ENCODE results near the gene CBLB.

Gene CBLB

GRCh38 chr3:105851582-105851981 lies 17.2 kb downstream of the CBLB start:
- Histone ChIP-seq H3K36me3 (ENCODE audit: low read depth) (peaks cover 27% of the 10 kb centered on the region), H3K27me3 (ENCODE audit: insufficient read depth, poor library complexity, severe bottlenecking) (no peaks in the 10 kb centered on the region), H3K9me3 (ENCODE audit: severe bottlenecking) (no peaks in the 10 kb centered on the region), H3K27ac (ENCODE audit: poor library complexity, severe bottlenecking) (no peak overlapping the region), H3K4me1 (ENCODE audit: insufficient read depth, poor library complexity, severe bottlenecking) (peaks cover 4% of the 10 kb centered on the region), H3K4me3 (ENCODE audit: severe bottlenecking) (no peak overlapping the region)
- TF ChIP-seq, protein P1, sequence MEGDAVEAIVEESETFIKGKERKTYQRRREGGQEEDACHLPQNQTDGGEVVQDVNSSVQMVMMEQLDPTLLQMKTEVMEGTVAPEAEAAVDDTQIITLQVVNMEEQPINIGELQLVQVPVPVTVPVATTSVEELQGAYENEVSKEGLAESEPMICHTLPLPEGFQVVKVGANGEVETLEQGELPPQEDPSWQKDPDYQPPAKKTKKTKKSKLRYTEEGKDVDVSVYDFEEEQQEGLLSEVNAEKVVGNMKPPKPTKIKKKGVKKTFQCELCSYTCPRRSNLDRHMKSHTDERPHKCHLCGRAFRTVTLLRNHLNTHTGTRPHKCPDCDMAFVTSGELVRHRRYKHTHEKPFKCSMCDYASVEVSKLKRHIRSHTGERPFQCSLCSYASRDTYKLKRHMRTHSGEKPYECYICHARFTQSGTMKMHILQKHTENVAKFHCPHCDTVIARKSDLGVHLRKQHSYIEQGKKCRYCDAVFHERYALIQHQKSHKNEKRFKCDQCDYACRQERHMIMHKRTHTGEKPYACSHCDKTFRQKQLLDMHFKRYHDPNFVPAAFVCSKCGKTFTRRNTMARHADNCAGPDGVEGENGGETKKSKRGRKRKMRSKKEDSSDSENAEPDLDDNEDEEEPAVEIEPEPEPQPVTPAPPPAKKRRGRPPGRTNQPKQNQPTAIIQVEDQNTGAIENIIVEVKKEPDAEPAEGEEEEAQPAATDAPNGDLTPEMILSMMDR (IDR thresholded peaks at IDR 0.05; ENCODE audit: poor library complexity, severe bottlenecking) = no peak
- ATAC-seq (ENCODE audit: low read depth) (no peak), DNase-seq (ENCODE audit: low spot score) (no peak)

DNA sequence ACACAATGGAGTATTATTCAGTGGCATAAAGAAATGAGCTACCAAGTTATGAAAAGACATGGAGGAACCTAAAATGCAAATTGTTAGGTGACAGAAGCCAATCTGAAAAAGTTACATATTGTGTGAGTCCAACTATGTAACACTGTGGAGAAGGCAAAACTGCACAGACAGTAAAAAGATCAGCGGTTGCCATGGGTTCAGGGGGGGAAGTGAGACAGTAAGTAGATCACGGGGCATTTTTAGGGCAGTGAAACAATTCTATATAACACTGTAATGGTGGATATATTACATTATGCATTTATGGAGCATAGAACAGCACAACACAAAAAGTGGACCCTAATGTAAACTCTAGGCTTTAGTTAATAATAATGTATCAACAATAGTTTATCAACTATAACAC lies 17.6 kb downstream of the CBLB start:
- no peak for ATAC-seq (ENCODE audit: low read depth)
- TF ChIP-seq, protein P1 (IDR thresholded peaks at IDR 0.05; ENCODE audit: poor library complexity, severe bottlenecking) = no peak
- peaks cover 27% of the 10 kb centered on the region for H3K36me3 ChIP-seq (ENCODE audit: low read depth)
- H3K9me3 ChIP-seq (ENCODE audit: severe bottlenecking) = no peaks in the 10 kb centered on the region
- no peak overlapping the region for H3K27ac ChIP-seq (ENCODE audit: poor library complexity, severe bottlenecking)
- no peak overlapping the region for H3K4me3 ChIP-seq (ENCODE audit: severe bottlenecking)
- no peak for DNase-seq (ENCODE audit: low spot score)
- H3K4me1 ChIP-seq (ENCODE audit: insufficient read depth, poor library complexity, severe bottlenecking) = peaks cover 6% of the 10 kb centered on the region
- H3K27me3 ChIP-seq (ENCODE audit: insufficient read depth, poor library complexity, severe bottlenecking) = no peaks in the 10 kb centered on the region

DNA sequence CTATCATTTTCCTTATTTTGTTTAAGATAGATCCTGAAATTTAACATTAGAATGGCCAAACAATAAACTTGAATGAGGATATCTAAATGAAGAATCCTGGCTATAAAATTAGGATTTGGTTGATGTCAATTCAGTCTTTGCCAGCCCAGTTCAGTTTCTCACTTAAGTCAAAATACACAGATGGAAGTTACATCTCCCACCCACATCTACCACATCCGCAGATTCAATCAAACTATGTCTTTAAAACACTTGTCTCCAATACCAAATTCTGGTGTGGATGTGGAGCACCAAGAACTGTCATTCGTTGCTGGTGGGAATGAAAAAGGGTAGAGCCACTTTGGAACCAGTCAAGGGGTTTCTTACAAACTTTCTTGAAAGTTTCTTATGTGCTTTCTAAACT lies 18.2 kb downstream of the CBLB start:
- H3K4me3 ChIP-seq (ENCODE audit: severe bottlenecking) = no peak overlapping the region
- H3K9me3 ChIP-seq (ENCODE audit: severe bottlenecking) = no peaks in the 10 kb centered on the region
- H3K4me1 ChIP-seq (ENCODE audit: insufficient read depth, poor library complexity, severe bottlenecking) = peaks cover 6% of the 10 kb centered on the region
- no peaks in the 10 kb centered on the region for H3K27me3 ChIP-seq (ENCODE audit: insufficient read depth, poor library complexity, severe bottlenecking)
- peaks cover 27% of the 10 kb centered on the region for H3K36me3 ChIP-seq (ENCODE audit: low read depth)
- H3K27ac ChIP-seq (ENCODE audit: poor library complexity, severe bottlenecking) = no peak overlapping the region
- TF ChIP-seq, protein P1 (IDR thresholded peaks at IDR 0.05; ENCODE audit: poor library complexity, severe bottlenecking) = no peak
- no peak for DNase-seq (ENCODE audit: low spot score)
- no peak for ATAC-seq (ENCODE audit: low read depth)

DNA sequence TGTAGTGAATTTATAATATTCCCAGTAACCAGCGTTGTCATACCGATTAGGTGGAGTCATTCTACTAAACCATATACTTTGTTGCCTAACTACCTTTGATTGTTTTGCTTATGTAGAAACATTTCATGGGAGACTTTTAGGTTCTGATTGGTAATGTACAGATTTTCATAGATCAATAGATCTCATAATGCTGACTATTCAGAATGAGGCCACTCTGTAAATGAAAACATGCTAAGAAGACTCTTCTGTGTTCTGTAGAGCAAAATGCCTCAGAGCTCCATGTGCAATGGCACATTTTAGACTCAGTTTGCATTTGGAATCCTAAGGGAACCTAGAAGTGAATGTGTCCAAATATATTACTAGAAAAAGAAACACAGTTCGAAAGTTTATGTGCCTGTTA lies 20.0 kb downstream of the CBLB start:
- TF ChIP-seq, protein P1 (IDR thresholded peaks at IDR 0.05; ENCODE audit: poor library complexity, severe bottlenecking) = no peak
- H3K4me1 ChIP-seq (ENCODE audit: insufficient read depth, poor library complexity, severe bottlenecking) = peaks cover 6% of the 10 kb centered on the region
- H3K9me3 ChIP-seq (ENCODE audit: severe bottlenecking) = no peaks in the 10 kb centered on the region
- H3K27me3 ChIP-seq (ENCODE audit: insufficient read depth, poor library complexity, severe bottlenecking) = no peaks in the 10 kb centered on the region
- DNase-seq (ENCODE audit: low spot score) (no peak), ATAC-seq (ENCODE audit: low read depth) (no peak)
- H3K36me3 ChIP-seq (ENCODE audit: low read depth) = peaks cover 17% of the 10 kb centered on the region
- no peak overlapping the region for H3K27ac ChIP-seq (ENCODE audit: poor library complexity, severe bottlenecking)
- H3K4me3 ChIP-seq (ENCODE audit: severe bottlenecking) = no peak overlapping the region

DNA sequence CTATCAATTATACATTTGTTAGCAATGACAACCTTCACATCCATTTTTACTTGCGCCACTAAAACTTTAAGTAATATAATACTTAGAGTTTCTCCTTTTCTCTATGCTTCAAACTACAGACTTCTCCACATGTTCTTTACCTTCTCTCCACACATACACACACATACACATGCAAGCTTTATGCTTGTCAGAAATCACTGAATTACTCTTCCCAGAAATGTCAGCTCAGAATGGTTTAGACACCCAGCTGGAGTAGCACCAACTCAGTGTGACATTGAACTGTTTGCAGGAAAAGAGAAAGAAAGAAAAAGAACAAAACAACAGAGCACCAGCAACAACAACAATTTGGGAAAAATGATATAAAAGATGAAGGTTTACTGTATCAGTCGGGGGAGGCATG lies 20.9 kb downstream of the CBLB start:
- no peak overlapping the region for H3K27ac ChIP-seq (ENCODE audit: poor library complexity, severe bottlenecking)
- H3K9me3 ChIP-seq (ENCODE audit: severe bottlenecking) = no peaks in the 10 kb centered on the region
- ATAC-seq (ENCODE audit: low read depth) (no peak), DNase-seq (ENCODE audit: low spot score) (no peak)
- TF ChIP-seq, protein P1 (IDR thresholded peaks at IDR 0.05; ENCODE audit: poor library complexity, severe bottlenecking) = no peak
- no peak overlapping the region for H3K4me3 ChIP-seq (ENCODE audit: severe bottlenecking)
- no peaks in the 10 kb centered on the region for H3K27me3 ChIP-seq (ENCODE audit: insufficient read depth, poor library complexity, severe bottlenecking)
- H3K4me1 ChIP-seq (ENCODE audit: insufficient read depth, poor library complexity, severe bottlenecking) = peaks cover 6% of the 10 kb centered on the region
- H3K36me3 ChIP-seq (ENCODE audit: low read depth) = peaks cover 11% of the 10 kb centered on the region

All from RWPE2 (cell line).